Fibroblast of lung (primary cell): ENCODE data around the gene KCTD13. TPM values are rescaled to one million over a fixed set of nuclear protein-coding genes. Genes with fewer than 3 reads are reported as not detected.
"Not testable (repeated sequence)": the region's sequence is repeated elsewhere in the genome, so short reads cannot be mapped to it uniquely, and the experiment has no call there.

Source experiments
- DNase-seq, 2 donors: peaks; one replicate each; pipeline versions ENCODE4 v3.0.0 to v3.0.0-alpha.2; 2010; ENCODE audit warnings: low read depth in 2 of 2
- H2AFZ ChIP-seq: 2 replicates; pipeline ENCODE4 v1.5.1; 2012; ENCODE audit warnings: low read length, control low read depth, inconsistent platforms
- H3K27ac ChIP-seq: 2 replicates; pipeline ENCODE4 v1.5.1; 2011; ENCODE audit warnings: low read length, control low read depth; ENCODE audit not compliant: insufficient read depth
- H3K27me3 ChIP-seq: 2 replicates; pipeline ENCODE4 v1.5.1; 2011; ENCODE audit warnings: mild to moderate bottlenecking, low read length; ENCODE audit not compliant: control insufficient read depth, insufficient read depth
- H3K36me3 ChIP-seq: 2 replicates; pipeline ENCODE4 v1.5.1; 2011; ENCODE audit warnings: low read length; ENCODE audit not compliant: control insufficient read depth, insufficient read depth
- H3K4me1 ChIP-seq: 2 replicates; pipeline ENCODE4 v1.5.1; 2011; ENCODE audit warnings: low read length; ENCODE audit not compliant: control insufficient read depth, insufficient read depth; ENCODE audit errors: extremely low read depth
- H3K4me2 ChIP-seq: 2 replicates; pipeline ENCODE4 v1.5.1; 2011; ENCODE audit warnings: low read length, control low read depth; ENCODE audit not compliant: insufficient read depth; ENCODE audit errors: extremely low read depth
- H3K4me3 ChIP-seq, 4 experiments: fragments of 200-600 bp in 1 of 4; sonication (generic) in 1 of 4; replicated peaks in 1 of 4; 2 replicates each; pipeline ENCODE4 v1.5.1; 2011 to 2016; ENCODE audit warnings: low read length in 4 of 4, low read depth in 3 of 4, mild to moderate bottlenecking in 3 of 4, control low read depth in 2 of 4, inconsistent platforms in 1 of 4, mixed read lengths in 1 of 4; ENCODE audit not compliant: insufficient read depth in 1 of 4; ENCODE audit errors: control extremely low read depth in 1 of 4
- H3K79me2 ChIP-seq: 2 replicates; pipeline ENCODE4 v1.5.1; 2012; ENCODE audit warnings: mild to moderate bottlenecking, low read length, inconsistent platforms; ENCODE audit not compliant: control insufficient read depth, insufficient read depth
- H3K9ac ChIP-seq: 2 replicates; pipeline ENCODE4 v1.5.1; 2011; ENCODE audit warnings: mild to moderate bottlenecking, low read length, control low read depth; ENCODE audit not compliant: insufficient read depth
- H3K9me3 ChIP-seq: 2 replicates; pipeline ENCODE4 v1.5.1; 2012; ENCODE audit warnings: low read depth, low read length; ENCODE audit not compliant: control insufficient read depth, insufficient read depth
- H4K20me1 ChIP-seq: 2 replicates; pipeline ENCODE4 v1.5.1; 2011; ENCODE audit warnings: low read length; ENCODE audit not compliant: control insufficient read depth, insufficient read depth; ENCODE audit errors: extremely low read depth
- EZH2 ChIP-seq: IDR thresholded peaks from 2 replicates; pipeline ENCODE4 v1.5.1; 2012; ENCODE audit warnings: low read length, control low read depth, mild to moderate bottlenecking; ENCODE audit errors: missing control alignments
- polyA plus RNA-seq, 2 donors: library from polyadenylated mRNA; depleted of rRNA in 1 of 2; stranded (reverse) in 1 of 2; unstranded in 1 of 2; fragments of >200 nt; gene quantifications; 2 replicates each; pipeline ENCODE4 v1.2.1, GENCODE V29; 2011 to 2012; ENCODE audit warnings: missing spikeins in 1 of 2
- total RNA-seq: library from RNA; depleted of rRNA; stranded (reverse); fragments of >200 nt; gene quantifications from 2 replicates; pipeline ENCODE4 v1.2.1, GENCODE V29; 2014
- TF ChIP-seq, protein P1 (sequence below), 2 donors: IDR thresholded peaks in 1 of 2; conservative IDR thresholded peaks in 1 of 2; 1 replicate in 1 of 2; 2 replicates in 1 of 2; pipeline ENCODE4 v1.5.1; 2011 to 2012; ENCODE audit warnings: low read length in 2 of 2, control low read depth in 1 of 2, inconsistent platforms in 1 of 2, low read depth in 1 of 2, mild to moderate bottlenecking in 1 of 2

Gene KCTD13
- total and polyA plus RNA-seq, 2 donors (not counting 1 experiment from before 2014, with no cell fraction given) = 5.9 to 6.3 TPM

DNA sequence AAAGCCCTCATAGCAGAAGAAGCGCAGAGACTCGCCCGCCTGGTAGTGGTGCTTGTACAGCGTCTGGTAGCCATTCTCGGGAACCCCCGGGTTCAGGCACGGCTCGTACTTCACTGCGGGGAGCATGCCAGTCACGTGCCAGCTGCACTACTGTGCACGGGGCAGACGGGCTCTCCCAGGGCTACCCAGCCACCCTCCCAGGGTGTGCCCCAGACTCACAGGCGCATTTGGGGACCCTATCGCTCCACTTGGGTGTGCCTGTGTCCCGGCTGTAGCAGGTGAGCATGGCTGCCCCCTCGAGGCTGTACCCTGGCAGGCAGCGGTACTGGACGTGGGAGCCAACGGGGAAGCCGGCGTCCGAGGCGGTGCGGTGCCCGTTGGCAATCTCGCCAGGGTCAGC lies 52.7 kb downstream of the KCTD13 start:
- DNase-seq = no peak
- H3K9ac ChIP-seq = no peak overlapping the region
- H4K20me1 ChIP-seq = no peaks in the 10 kb centered on the region
- H3K9me3 ChIP-seq = no peaks in the 10 kb centered on the region
- H3K4me2 ChIP-seq = no peak overlapping the region
- TF ChIP-seq, protein P1, sequence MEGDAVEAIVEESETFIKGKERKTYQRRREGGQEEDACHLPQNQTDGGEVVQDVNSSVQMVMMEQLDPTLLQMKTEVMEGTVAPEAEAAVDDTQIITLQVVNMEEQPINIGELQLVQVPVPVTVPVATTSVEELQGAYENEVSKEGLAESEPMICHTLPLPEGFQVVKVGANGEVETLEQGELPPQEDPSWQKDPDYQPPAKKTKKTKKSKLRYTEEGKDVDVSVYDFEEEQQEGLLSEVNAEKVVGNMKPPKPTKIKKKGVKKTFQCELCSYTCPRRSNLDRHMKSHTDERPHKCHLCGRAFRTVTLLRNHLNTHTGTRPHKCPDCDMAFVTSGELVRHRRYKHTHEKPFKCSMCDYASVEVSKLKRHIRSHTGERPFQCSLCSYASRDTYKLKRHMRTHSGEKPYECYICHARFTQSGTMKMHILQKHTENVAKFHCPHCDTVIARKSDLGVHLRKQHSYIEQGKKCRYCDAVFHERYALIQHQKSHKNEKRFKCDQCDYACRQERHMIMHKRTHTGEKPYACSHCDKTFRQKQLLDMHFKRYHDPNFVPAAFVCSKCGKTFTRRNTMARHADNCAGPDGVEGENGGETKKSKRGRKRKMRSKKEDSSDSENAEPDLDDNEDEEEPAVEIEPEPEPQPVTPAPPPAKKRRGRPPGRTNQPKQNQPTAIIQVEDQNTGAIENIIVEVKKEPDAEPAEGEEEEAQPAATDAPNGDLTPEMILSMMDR (conservative IDR thresholded peaks at IDR 0.05 in 1 of 2, IDR thresholded peaks at IDR 0.05 in 1 of 2; ENCODE audit: low read depth in 1 of 2, low read length in 2 of 2) = no peak
- no peak for TF ChIP-seq EZH2
- no peaks in the 10 kb centered on the region for H3K36me3 ChIP-seq
- no peak overlapping the region for H3K27ac ChIP-seq
- H2AFZ ChIP-seq = no peak overlapping the region
- H3K4me3 ChIP-seq = no peak overlapping the region
- peaks cover 13% of the 10 kb centered on the region for H3K27me3 ChIP-seq
- H3K4me1 ChIP-seq = no peaks in the 10 kb centered on the region
- H3K79me2 ChIP-seq = no peaks in the 10 kb centered on the region

DNA sequence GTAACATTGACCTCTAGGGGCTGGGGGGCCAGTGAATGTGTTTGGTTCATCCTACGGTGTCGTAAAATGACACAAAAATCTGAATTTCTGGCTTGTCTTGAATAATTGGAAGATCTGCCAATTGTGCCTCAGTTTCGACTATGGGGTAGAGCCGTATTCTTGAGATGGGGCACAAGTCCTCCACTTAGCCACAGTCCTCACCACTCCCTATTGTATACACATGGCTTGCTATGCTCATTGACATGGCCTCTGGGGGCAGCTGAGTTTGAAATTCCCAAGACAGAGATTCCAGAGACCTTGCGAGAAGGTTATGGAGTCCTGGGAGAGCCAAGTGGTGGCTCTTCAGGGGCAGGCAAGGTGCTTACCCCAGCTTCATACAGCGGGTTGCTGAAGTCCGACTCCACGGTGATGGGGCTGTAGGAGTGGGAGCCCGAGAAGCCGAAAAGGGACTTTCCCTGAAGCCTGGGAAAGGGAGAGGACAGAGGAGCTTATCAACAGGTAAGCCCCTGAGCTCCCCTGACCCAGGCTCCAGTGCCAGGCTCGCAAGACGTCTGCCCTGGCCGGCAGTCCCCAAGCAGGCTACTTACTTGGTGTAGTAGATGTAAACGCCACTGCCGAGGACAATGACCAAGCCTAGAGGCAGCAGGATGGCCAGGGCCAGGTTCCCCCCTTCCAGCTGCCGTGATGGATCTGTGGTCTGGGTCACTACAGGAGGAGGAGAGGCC lies 54.0 kb downstream of the KCTD13 start:
- Histone ChIP-seq H3K27ac (no peak overlapping the region), H3K27me3 (peaks cover 4% of the 10 kb centered on the region), H3K9me3 (no peaks in the 10 kb centered on the region), H3K36me3 (no peaks in the 10 kb centered on the region), H3K4me2 (no peak overlapping the region), H3K4me3 (no peak overlapping the region), H2AFZ (no peak overlapping the region), H3K4me1 (no peaks in the 10 kb centered on the region), H3K79me2 (no peaks in the 10 kb centered on the region), H4K20me1 (no peaks in the 10 kb centered on the region), H3K9ac (no peak overlapping the region)
- DNase-seq = no peak
- TF ChIP-seq EZH2 = no peak
- TF ChIP-seq, protein P1 (conservative IDR thresholded peaks at IDR 0.05 in 1 of 2, IDR thresholded peaks at IDR 0.05 in 1 of 2; ENCODE audit: low read depth in 1 of 2, low read length in 2 of 2) = no peak

GRCh38 chr16:29869067-29869466 lies 57.0 kb downstream of the KCTD13 start:
- not testable (repeated sequence) for H3K4me3 ChIP-seq

More at GRCh38 chr16:29869067-29869466, 57.0 kb downstream of the KCTD13 start:
- H3K9ac ChIP-seq, H2AFZ ChIP-seq, DNase-seq, H3K27me3 ChIP-seq, H4K20me1 ChIP-seq, H3K4me2 ChIP-seq, H3K27ac ChIP-seq, H3K36me3 ChIP-seq, H3K79me2 ChIP-seq, H3K9me3 ChIP-seq, H3K4me1 ChIP-seq: not testable (repeated sequence)
